Activated B cell treated with CpG ODN at 0.5 μM for 24 hours (primary cell): ENCODE results near the gene TDRD12. TPM values are rescaled to one million over a fixed set of nuclear protein-coding genes. Genes with fewer than 3 reads are reported as not detected.
"Not testable (repeated sequence)": the region's sequence is repeated elsewhere in the genome, so short reads cannot be mapped to it uniquely, and the experiment has no call there.

Source experiments
- ATAC-seq: fragments of 200-7000 bp; cut with Tn5 transposase; one replicate; pipeline ENCODE4 v1.10.0; 2021; ENCODE audit warnings: low read depth, mild to moderate bottlenecking, moderate library complexity
- CTCF ChIA-PET: fragments of 350-600 bp; sonication (Branson Sonifier 250); formaldehyde crosslinking; loops from one replicate; lab custom pipeline; 2021; ENCODE audit warnings: antibody characterized with exemption; lab: Charles Lee
- POLR2A ChIA-PET: fragments of 350-600 bp; sonication (Branson Sonifier 250); formaldehyde crosslinking; loops from one replicate; lab custom pipeline; 2021; ENCODE audit warnings: antibody characterized with exemption; lab: Charles Lee
- DNase-seq: peaks from one replicate; pipeline ENCODE4 v3.0.0; 2022
- H3K27ac Mint-ChIP-seq: one replicate; pipeline ENCODE4 v1.8.0; 2020; ENCODE audit warnings: mixed read lengths
- H3K27me3 Mint-ChIP-seq: one replicate; pipeline ENCODE4 v1.8.0; 2021; ENCODE audit warnings: mixed read lengths
- H3K36me3 Mint-ChIP-seq: one replicate; pipeline ENCODE4 v1.8.0; 2021; ENCODE audit warnings: low read depth, mixed read lengths
- H3K4me1 Mint-ChIP-seq: one replicate; pipeline ENCODE4 v1.8.0; 2021; ENCODE audit warnings: mixed read lengths
- H3K4me3 Mint-ChIP-seq: one replicate; pipeline ENCODE4 v1.8.0; 2020; ENCODE audit warnings: mild to moderate bottlenecking, mixed read lengths
- H3K9me3 Mint-ChIP-seq: one replicate; pipeline ENCODE4 v1.8.0; 2020; ENCODE audit warnings: mixed read lengths
- CTCF ChIP-seq: fragments of 200-600 bp; IDR thresholded peaks from one replicate; pipeline ENCODE4 v1.8.0; 2022; ENCODE audit warnings: antibody characterized with exemption, mild to moderate bottlenecking
- intact Hi-C: fragments of 100-400 bp; cut with micrococcal nuclease; formaldehyde crosslinking; loops from one replicate; pipeline ENCODE4 v1.15.1; 2024
- total RNA-seq: library from RNA; stranded (reverse); gene quantifications from 2 replicates; pipeline ENCODE4 v1.2.3, GENCODE V29; 2022

Gene TDRD12
- total RNA-seq, 1 donor from 2014 or later, result 1.2 TPM

DNA sequence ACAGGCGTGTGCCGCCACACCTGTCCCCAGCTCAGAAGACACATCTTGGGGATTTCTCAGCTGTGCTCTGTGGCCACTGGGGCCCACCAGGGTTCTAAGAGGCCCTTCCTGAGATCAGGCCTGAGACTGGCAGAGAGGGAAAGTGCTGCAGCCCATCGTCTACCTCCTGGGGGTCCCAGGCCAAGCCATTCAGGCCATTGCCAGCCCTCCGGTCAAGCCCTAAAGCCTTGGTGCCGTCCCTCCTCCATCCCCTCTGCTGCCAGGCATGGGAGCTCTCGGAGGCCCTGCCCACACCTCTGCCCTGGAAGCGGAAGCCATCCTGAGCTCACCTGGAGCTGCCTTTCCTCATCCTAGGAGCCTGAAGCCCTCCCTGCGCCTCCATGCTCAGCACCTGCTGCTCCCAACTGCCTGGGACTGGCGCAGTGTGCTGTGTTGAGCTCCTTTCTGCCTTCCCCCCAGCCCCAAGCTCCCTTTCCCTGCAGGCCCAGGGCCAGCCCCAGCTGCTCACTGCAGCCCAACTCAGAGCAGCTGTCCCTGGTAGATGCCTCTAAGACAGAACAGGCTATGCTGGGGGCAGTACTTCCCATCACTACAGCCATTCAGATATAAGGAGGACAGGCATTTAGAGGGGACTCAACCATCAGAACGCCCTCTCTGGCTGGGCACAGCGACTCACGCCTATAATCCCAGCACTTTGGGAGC lies 147.1 kb downstream of the TDRD12 start:
- H3K36me3 Mint-ChIP-seq, result no peaks in the 10 kb centered on the region
- intact Hi-C loops, result no loop called here
- ChIA-PET POLR2A (no interaction called here), CTCF (no interaction called here)
- no peak overlapping the region for H3K27ac Mint-ChIP-seq
- no peak for ATAC-seq
- H3K4me1 Mint-ChIP-seq, result no peaks in the 10 kb centered on the region
- no peak for DNase-seq
- no peak for TF ChIP-seq CTCF
- no peak overlapping the region for H3K4me3 Mint-ChIP-seq
- H3K27me3 Mint-ChIP-seq, result no peaks in the 10 kb centered on the region
- no peaks in the 10 kb centered on the region for H3K9me3 Mint-ChIP-seq

- H3K9me3 Mint-ChIP-seq, H3K4me3 Mint-ChIP-seq, ATAC-seq, H3K36me3 Mint-ChIP-seq, H3K4me1 Mint-ChIP-seq, intact Hi-C loops, H3K27ac Mint-ChIP-seq, H3K27me3 Mint-ChIP-seq, DNase-seq, CTCF ChIA-PET: not testable (repeated sequence)
- POLR2A ChIA-PET, result interaction anchor here (0.7 kb wide), 1 partner anchor 11 kb away, joined by 6 read pairs; no protein-coding TSS in a partner anchor
These were observed 147.9 kb downstream of the TDRD12 start for GRCh38 chr19:32867436-32867835.

DNA sequence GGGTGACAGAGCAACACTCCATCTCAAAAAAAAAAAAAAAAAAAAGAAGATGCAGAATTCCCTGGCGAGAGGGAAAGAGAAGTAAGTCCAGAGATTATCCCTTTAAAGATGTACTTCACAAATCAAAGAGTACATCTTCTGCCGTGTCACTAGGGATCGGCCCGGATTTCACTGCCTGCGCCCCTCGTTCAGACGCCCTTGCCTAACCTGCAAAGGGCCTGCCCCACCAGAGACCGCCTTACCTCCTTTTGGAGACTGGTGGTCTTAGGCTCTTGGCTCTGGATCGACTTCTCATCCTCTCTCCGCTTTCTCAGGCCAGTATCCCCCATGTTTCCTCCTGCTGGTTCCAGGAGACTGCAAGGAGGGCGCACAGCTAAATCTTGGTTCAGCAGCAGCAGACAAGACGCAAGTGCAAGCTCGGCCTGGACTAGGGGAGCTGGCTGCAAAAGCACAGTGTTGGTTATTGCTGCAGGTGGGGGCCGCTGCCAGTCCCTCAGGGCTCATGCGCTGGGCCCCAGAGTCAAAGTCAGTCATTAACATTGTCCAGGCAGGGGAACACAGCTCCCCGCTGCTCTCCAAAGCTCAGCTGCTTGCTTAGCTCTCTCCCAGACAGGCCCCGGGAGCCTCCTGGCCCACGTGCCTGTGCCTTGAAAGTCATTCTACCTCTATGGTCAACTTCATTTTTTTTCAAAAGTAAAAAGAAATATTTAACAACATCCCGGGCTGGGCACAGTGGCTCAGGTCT lies 148.8 kb downstream of the TDRD12 start:
- H3K9me3 Mint-ChIP-seq, result no peaks in the 10 kb centered on the region
- ATAC-seq (no peak), DNase-seq (no peak)
- CTCF ChIA-PET, result no interaction called here
- no peaks in the 10 kb centered on the region for H3K36me3 Mint-ChIP-seq
- no peaks in the 10 kb centered on the region for H3K27me3 Mint-ChIP-seq
- intact Hi-C loops, result no loop called here
- H3K27ac Mint-ChIP-seq, result no peak overlapping the region
- POLR2A ChIA-PET, result no interaction called here
- no peak for TF ChIP-seq CTCF
- no peaks in the 10 kb centered on the region for H3K4me1 Mint-ChIP-seq
- H3K4me3 Mint-ChIP-seq, result no peak overlapping the region

GRCh38 chr19:32869369-32869965 lies 149.9 kb downstream of the TDRD12 start, which contains the start of gene SLC7A9:
TSS of gene SLC7A9 (minus strand) at chr19:32869767. CDS start at chr19:32868534, 1,233 bp downstream.
- H3K9me3 Mint-ChIP-seq, result no peaks in the 10 kb centered on the region
- no peak for TF ChIP-seq CTCF
- ATAC-seq, result no peak
- CTCF ChIA-PET, result no interaction called here
- POLR2A ChIA-PET, result no interaction called here
- no peak for DNase-seq
- H3K4me1 Mint-ChIP-seq, result no peaks in the 10 kb centered on the region
- H3K36me3 Mint-ChIP-seq, result no peaks in the 10 kb centered on the region
- intact Hi-C loops, result no loop called here
- no peak within 1 kb of the TSS for H3K4me3 Mint-ChIP-seq
- H3K27me3 Mint-ChIP-seq, result no peaks in the 10 kb centered on the region
- no peak within 1 kb of the TSS for H3K27ac Mint-ChIP-seq

- H3K27ac Mint-ChIP-seq, result no peak overlapping the region
- no peak for DNase-seq
- H3K27me3 Mint-ChIP-seq, result no peaks in the 10 kb centered on the region
- ChIA-PET POLR2A (no interaction called here), CTCF (no interaction called here)
- no peaks in the 10 kb centered on the region for H3K4me1 Mint-ChIP-seq
- intact Hi-C loops, result no loop called here
- no peaks in the 10 kb centered on the region for H3K9me3 Mint-ChIP-seq
- ATAC-seq, result no peak
- TF ChIP-seq CTCF, result no peak
- no peaks in the 10 kb centered on the region for H3K36me3 Mint-ChIP-seq
- H3K4me3 Mint-ChIP-seq, result no peak overlapping the region
These were observed 150.5 kb downstream of the TDRD12 start for GRCh38 chr19:32869966-32870573.
